ENCODE measurements around the gene SHISA9. TPM values are rescaled to one million over a fixed set of nuclear protein-coding genes. Genes with fewer than 3 reads are reported as not detected.

SHISA9 gene
- total RNA-seq, 1 donor from 2014 or later = 14.7 TPM

DNA sequence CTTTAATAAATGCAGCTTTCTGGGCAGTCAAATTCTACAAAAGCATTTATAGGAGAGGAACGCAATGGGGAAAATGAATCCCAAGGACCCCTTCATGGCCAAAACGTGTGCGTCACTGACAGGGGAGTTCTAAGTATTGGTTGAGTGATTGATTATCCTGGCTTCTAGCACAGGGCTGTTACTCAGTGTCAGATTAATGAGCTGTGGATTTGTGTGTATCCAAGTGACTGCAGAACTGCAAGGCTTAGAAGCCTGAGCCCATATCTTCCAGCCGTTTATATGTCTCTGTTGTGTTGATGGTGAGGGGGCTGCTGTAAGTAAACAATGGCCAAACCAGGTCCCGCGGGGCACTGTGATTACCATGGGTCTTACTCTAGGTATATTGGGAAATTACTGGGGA lies 129.4 kb downstream of the SHISA9 start:
- no peak for DNase-seq

DNA sequence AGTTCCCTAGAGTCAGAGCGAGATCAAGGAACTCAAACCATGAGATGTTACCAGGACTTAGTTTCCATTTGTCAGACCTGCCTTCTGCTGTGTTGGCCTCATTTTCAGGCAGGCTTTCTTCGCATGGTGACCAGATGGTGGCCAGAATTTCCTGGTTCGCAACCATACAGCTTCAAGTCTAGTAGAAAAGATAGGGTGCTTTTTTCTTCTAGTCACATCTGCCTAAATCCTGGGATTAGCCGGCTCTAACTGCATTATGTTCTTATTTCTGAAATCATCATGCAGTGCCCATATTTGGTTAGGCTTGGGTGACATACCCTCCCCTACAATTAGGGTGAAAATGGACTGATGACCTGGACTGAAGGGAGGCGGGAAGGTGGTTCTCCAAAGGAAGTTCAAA lies 131.5 kb downstream of the SHISA9 start:
- no peak for DNase-seq

DNA sequence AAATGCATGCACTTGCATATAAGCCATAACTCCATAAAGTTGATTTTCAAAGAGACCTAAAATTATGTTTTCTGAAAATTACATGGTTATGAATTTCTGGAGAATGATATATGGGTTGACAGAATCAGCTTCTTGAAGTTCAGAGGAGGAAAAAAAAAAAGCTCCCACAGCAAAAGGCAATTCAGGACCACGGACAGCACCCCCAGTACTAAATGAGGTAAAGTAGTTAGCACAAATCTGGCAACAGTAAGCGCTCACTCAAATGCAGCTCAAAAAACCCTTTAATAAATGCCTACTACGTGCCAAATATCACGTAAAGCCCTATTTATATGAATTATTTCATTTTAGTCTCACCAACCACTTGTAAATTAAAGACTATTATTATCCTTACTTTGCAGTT lies 135.2 kb downstream of the SHISA9 start:
- no peak for DNase-seq

DNA sequence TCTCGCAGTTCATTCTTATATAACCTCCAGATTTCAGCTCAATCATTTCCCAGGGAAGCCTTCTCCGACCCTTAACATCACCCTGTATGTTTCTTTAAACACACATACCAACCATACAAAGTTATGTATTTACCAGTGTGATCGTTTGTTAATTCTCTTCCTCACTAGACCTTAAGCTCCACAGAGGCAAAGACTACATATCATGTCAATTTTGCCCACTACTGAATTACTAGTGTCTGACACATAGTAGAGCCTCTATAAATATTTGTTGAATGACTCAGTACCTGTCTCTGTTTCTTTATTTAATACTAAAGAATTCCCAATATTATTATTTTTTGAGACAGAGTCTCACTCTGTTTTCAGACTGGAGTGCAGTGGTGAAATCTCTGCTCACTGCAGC lies 137.2 kb downstream of the SHISA9 start:
- DNase-seq = no peak

DNA sequence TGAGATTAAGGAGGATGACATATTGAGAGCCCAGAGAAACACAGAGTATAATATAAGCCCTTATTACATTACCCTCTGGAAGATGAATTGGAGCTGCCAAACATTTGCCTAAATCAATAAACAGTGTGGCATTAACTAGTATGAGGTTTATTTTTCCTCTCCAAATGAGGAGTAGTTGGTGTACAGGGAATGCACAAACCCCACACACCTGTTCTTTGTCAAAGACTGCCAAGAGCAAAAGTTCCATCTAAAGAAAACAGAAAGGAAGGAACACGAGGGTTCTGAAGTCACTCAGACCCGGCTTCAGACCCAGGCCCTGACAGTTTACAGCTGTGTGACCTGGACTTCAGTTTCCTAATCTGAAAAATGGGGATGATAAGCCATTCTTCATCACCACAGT lies 138.1 kb downstream of the SHISA9 start:
- DNase-seq = no peak

DNA sequence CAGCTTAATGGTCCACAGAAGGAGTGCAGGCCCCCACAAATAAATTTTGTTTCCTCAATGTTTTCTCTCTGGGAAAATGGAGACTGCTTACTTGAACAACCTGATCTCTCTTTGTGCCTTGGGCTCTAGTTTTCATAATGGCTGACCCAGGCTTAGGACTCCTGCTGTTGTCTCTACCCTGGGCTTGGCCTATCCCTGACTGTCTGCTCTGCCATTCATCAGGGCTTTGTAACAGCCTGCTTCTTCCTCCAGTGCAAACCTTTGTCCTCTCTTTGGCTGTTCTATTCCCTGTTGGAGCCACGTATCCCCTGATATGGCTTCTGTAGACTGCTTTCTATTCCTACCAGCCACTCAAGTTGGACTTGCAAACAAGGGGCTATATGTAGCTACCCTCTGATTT lies 139.8 kb downstream of the SHISA9 start:
- no peak for DNase-seq

DNA sequence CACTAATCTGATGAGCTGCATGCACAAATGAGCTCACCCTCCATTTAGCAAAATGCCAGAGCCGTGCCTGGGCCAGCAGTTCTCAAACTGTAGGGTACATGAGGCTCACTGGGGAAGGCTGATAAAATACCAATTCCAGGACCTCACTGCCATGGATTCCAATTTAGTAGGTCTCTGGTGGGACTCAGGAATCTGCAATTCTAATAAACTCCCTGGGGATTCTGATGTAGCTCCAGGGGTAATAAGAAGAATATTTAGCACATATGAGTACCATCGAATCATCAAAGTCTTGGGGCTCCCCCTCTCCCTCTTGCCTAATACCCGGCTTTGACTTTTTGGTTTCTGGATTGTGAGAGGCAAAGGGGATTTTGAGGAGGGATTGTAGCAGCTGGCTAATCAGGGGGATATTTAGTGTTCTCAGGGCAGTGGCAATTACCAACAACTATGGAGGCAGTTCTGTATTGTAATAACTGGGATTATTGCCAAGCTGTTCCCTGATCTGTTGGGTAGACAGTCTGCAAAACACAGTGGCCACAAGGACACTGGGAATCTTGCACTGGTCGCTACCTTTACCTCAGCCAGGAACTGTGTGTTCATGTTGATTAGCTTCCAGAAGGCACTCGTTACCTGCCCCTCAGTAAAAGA lies 140.4 kb downstream of the SHISA9 start:
- DNase-seq = no peak

DNA sequence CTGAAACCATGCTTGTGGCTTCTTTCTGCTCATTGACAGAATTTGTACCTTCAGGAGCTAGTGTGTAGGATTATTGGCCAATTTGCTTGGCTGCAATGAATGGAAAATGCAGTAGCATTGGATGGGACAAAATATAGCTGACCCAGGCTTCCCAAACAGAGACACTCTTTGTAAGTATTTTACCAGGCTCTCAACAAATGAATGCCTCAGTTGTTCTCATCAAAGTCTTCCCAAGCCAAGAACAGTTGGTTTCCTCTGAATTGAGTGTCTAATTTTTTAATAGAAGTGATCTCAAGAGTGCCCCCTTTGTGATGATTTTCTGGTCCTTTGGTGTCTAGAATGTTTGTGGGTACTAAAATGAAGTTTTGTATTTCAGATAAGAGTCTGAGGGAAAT lies 140.9 kb downstream of the SHISA9 start:
- no peak for DNase-seq

DNA sequence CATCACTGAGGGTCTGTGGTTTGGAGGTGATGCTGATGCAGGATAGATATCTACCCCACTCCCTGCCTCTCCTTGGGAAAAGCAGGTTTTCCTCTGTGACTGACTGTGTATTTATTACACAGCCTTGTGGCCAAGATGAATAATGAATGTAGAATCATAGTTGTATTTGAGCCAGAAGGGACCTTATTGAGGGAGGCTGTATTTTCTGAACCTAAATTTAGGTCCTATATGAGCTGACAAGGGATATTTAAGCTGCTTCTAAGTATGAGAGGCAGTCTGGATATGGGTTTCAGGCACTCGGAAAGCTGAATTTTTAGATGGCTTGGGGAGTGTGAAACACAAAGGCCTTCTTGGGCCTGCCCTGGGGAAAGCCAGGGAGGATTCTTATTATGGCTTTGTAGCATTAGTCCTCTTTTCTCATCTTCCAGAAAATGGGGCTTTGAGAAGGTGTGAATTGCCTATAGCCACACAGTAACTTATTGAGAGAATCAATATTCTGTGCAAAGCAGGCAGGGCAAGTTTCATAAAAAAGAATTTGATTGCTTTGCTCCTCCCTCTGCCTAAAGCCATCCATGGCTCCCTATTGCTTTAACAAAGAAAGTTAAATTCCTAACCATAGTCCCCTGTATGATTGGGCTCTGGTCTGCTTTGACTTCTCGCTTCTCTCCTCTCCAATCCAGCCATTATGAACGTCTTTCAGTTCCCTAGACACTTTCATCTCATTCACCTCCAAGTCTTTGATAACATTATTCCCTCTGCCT lies 144.8 kb downstream of the SHISA9 start:
- no peak for DNase-seq

DNA sequence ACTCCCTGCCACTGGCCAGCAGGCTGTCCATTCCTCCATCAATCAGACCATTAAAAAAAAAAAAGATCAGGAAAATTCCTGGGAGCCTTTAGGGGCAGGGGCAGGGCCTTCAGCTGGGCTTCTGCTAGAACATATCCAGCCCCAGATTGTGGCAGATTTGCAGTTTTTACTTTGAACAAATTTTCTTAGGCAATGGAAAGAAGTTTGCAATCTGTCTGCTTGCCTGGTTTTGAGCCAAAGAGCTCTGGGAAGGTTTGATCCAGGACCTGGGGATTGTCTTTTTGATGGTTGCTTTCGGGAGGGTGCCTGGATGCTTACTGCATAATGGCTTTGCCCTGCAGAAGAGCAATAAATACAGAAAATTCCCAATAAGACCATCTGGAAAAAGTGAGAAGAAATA lies 145.9 kb downstream of the SHISA9 start:
- DNase-seq = no peak

DNA sequence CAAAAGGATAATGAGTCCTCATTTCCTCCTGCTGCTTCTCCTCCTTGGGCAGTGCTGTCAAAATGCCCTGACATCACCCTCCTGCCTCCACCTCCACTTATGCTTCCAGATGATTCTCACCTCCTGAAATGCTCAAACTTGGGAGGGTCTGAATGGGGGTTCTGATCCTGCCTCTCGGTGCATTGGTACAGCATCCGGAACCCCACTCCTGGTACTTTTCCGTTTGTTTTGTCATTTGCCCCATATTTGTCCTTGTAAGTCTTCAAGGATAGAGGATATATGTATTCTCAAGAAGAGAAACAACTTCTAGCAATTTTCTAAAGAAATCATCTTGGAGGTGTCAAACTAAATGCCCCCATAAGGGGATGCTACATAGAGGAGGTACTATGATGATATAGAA lies 148.3 kb downstream of the SHISA9 start:
- no peak for DNase-seq

DNA sequence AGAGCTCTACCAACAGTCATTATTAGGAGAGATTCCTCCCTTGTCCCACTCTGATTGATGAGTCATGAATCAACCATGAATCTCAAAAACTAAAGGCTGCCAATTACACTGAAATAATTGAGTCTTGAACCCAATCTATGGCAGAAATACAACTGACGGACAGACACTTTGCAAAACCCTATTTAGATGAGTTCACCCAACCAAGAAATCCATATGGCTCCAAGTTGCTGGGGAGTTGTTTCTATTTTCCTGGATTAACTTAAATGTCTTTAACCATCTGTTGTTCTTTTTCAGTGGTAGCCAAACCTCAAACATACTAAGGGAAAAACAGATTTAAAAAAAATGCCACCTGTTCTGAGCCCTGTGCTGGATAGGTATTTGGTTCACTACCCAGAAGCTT lies 151.0 kb downstream of the SHISA9 start:
- DNase-seq = no peak

DNA sequence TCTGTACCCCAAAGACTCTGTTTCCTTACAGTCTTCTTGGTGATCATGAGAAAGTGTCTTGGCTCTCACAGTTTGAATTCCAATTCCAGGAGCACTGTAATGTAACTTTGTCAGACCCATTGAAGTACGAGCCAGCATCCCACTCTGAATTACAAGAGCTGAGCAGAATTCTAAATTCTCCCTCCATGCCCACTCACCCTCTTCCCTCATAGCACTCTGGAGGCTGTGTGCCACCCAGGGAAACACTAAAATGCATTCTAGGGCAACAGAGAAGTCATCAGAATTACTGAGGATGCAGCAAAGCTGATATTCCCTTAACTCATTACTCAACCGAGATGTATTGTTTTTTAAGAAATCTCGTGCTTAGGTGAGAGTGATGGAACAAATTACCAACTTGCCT lies 154.1 kb downstream of the SHISA9 start:
- no peak for DNase-seq

DNA sequence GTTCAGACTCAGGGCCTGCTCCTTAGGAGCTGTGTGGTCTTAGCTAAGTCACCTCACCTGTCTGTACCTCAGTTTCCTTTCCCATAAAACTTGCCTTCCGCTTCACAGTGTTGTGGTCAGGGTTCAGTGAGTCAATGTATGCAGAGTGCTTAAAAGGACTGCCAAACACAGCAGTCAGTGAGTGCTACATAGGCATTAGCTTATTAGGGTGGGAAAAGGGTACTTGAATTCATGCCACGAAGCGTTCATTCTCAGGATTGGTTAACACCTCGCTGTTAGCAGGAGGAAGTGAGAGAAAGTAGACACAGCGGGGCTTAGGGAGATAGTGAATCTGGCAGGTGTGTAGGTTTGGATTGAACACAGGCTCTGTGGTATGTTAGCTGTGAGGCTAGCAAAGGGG lies 155.2 kb downstream of the SHISA9 start:
- no peak for DNase-seq

DNA sequence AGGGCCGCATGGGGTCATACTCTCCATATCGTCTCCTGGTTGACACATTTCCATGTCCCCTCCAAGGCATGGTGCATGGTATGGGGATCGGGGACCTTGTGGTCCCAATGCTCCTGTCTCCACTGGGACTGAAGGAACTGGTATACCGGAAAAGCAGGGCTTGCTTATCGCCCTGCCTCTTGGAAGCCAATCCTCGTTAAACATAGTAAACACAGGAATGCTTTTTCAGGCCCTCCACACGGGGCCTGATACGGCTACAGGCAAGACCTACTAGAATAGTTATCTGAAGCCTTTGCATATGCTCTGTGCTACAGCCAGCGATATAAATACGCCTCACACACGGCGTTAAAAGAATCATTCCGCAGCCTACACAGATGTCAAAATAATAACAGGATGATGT lies 159.5 kb downstream of the SHISA9 start:
- DNase-seq = no peak

DNA sequence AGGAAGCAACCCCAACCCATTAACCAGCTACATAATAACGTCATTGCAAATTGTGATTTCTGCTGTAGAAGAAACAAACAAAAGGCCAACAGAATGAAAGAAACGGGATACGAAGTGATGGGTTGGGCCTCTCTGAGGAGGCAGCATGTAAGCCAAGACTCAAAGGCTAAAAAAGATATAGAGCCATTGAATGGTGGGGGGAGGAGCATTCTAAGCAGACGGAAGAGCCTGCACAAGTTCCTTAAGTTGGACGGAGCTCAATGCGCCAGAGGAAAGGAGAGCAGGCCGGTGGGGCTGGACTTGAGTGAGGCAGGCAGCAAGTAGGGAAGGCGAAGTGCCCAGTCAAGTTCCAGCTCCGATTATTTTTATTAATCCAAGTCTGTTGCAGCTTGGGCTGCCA lies 160.3 kb downstream of the SHISA9 start:
- no peak for DNase-seq

DNA sequence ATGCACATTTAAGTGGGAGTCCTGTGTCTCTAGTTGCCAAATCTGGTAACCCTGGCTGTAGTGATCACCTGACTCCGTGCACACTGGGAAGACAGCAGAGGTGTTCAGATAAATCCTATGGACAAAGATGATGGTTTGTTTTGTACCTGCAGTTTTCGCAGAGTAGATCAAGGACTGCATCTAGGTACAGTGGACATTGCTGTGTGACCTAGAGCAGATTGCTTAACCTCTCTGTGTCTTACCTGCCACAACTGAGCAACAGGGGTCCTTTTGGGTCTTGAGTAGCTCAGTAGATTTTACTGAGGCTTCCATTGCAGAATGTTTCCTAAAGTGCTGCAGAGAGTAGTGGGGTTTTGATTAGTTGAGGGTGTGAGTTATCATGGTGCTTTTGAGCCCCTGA lies 160.8 kb downstream of the SHISA9 start:
- DNase-seq = no peak

DNA sequence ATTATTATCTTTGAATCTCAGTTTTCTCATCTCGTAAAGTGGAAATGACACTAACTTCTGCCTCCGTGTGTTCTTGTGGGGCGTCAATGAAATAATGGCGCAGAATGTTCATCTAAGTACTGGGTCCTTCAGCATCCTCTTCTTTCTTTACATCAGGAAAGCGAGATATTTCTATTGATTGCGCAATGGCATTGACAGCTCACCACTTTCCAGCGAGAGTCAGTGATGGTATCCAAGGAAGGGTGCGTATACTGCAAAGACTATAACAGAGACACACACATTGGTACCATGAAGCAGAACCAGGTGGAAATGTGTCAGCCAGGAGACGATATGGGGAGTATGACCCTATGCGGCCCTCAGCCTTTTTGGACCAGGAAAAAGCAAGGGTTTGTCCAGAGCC lies 162.1 kb downstream of the SHISA9 start:
- DNase-seq = no peak

DNA sequence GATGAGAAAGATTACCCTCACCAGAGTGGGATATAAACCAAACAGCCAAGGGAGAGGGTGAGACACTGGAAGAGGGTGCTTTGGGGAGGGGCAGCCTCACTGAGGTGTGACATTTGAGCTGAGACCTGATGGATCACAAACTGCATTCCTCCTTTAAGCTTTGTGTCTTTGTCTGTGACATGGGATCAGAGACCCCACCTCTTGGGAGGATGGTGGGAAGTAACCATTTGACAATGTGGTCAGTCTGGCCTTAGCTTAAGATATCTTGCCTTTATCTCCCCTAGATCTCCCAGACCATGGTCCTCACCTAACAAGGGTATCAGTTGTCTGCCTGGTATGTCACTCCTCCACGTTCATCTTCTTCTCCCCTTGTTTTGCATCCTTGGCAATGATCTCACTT lies 163.4 kb downstream of the SHISA9 start:
- no peak for DNase-seq

DNA sequence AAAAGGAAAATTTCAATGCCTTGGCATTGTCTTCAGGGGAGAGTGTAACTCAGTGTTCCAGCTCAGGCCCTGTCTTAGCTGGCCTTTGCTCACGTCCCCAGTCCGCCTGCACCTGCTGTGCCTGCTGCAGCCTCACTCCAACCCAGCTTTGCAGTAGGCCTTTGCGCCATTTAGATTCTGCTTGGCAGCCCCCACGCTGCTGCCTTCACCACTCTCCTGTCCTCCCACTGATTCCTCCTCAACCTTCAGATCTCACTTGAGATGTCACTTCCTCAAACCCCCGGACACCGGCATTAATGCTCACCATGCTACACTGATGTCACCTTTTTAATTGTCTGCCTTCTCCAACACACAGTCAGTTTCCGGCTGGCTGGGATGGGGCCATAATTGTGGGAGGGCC lies 166.2 kb downstream of the SHISA9 start:
- no peak for DNase-seq

DNA sequence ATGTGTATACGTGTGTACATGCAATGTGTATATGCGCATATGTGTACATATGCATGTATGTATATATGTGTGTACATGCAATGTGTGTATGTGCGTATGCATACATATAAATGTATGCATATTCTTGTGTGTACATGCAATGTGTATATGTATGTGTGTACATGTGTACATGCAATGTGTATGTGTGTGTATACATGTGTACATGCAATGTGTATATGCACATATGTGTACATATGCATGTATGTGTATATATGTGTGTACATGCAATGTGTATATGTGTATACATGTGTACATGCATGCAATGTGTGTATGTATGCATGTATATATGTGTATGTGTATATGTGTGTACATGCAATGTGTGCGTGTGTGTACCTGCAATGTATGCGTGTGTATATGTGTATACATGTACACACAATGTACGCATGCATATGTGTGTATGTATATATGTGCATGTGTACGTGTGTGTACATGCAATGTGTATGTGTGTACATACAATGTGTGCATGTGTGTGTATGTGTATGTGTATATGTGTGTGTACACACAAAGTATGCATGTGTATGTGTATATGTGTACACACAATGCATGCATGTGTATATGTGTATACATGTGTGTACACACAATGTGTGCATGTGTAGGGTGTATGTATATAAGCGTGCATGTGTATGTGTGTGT lies 167.7 kb downstream of the SHISA9 start:
- DNase-seq = no peak

DNA sequence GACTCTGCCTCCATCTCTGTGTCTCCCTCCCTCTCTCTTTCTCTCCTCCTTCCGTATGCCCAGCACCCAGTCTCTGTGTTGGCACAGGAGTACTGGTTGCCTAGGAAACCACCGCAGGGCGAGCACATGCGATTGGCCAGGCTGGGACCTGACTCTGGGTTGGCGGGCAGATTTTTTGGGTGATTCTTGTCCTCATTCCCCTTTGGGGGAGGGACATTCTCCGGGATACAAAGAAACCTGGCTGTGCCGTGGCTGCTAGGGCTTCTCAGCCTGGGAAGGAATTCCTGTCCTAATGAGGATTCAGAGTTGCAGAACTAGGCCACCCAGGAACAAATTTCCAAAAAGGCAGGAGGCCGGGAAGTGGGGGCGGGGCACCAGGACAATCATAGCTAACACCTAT lies 168.9 kb downstream of the SHISA9 start:
- peak; percentile 77 for DNase-seq

DNA sequence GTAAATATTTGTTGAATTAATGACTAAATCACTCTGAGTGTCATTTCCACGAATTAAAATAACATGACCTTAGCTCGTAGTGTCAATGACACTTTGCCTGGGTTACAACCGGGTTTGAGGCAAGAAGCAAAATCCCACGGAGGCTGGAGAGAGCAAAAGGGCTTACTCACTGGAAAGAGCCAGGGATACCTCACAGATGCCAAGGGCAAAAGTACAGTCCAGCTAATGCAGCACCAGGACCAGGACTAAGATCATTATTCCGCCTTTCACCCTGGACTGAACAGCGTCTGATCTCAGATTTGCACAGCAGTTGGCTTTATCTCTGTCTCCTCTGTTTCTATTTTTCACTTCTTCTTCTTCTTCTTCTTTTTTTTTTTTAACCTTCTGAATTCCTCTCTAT lies 175.5 kb downstream of the SHISA9 start:
- DNase-seq = no peak

DNA sequence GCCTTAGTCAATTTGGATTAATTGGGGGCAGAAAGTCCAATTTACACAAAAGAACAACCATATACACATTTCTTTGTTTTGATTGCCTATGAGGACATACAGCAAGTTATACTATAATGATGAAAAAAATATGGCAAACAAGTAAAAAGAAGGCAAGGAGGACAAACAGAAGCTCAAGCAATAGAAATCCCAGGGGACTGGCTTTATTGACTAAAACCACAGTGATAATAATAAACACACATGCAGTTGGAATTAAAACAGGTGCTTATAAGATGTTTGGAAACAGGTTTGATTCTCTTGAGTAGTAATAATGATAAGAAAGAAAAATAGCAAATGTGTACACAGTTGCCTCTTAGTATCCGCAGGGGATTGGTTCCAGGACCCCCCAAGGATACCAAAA lies 176.4 kb downstream of the SHISA9 start:
- DNase-seq = no peak

All from occipital lobe (tissue), 2 donors.